ENCODE data around the gene CD4. TPM values are rescaled to one million over a fixed set of nuclear protein-coding genes. Genes with fewer than 3 reads are reported as not detected.
A peak's percentile ranks its signal among the peaks of the same experiment; 100 is the strongest.

The CD4 gene
- total RNA-seq, 2 donors from 2014 or later: 1.6 to 8.6 TPM

- peaks cover 11% of the 10 kb centered on the region for H3K4me1 ChIP-seq (replicated peaks)
- intact Hi-C loops (cut with DNase I): loop anchor here (1.0 to 5.0 kb wide), 3 partner anchors 13 to 74 kb away; partner anchors contain the start of genes P3H3 and PTMS
- H3K27ac ChIP-seq: peak within 1 kb of the TSS; percentile 96 to 99
- peak; percentile 97 for TF ChIP-seq POLR2AphosphoS5 (IDR thresholded peaks at IDR 0.05)
- TF ChIP-seq CTCF (IDR thresholded peaks at IDR 0.05): peak in 3 of 4 experiments; percentile 97 to 100 (median 99)
- peak; percentile 99 for TF ChIP-seq POLR2A (IDR thresholded peaks at IDR 0.05)
- no peaks in the 10 kb centered on the region for H3K27me3 ChIP-seq (replicated peaks; ENCODE audit: insufficient read depth)
- peaks cover 14 to 22% of the 10 kb centered on the region in 2 donors for H3K36me3 ChIP-seq
- under 1% methylated on average over 62 of the region's 62 CpGs for WGBS
- H3K4me3 ChIP-seq: peak within 1 kb of the TSS; percentile 79 to 89
- peak; percentile 99 for DNase-seq (ENCODE audit: low spot score)
- H3K9me3 ChIP-seq: no peaks in the 10 kb centered on the region
These were observed 36.2 kb upstream of the CD4 start, which contains the start of gene MLF2 for GRCh38 chr12:6752921-6753771. Gene MLF2 (minus strand): TSS chr12:6753141. CDS start chr12:6752334, 807 bp downstream.

GRCh38 chr12:6753772-6754356 is 35.5 kb upstream of the CD4 start:
- H3K36me3 ChIP-seq: peaks cover 11 to 18% of the 10 kb centered on the region in 2 donors
- WGBS: 0% methylated on average over 7 of the region's 7 CpGs
- peak overlapping the region; percentile 96 to 99 for H3K27ac ChIP-seq
- DNase-seq (ENCODE audit: low spot score): no peak
- H3K4me1 ChIP-seq (replicated peaks): peaks cover 11% of the 10 kb centered on the region
- intact Hi-C loops (cut with DNase I): loop anchor here (1.0 to 5.0 kb wide), 3 partner anchors 12 to 73 kb away; partner anchors contain the start of genes P3H3 and PTMS
- TF ChIP-seq POLR2A (IDR thresholded peaks at IDR 0.05): no peak
- TF ChIP-seq POLR2AphosphoS5 (IDR thresholded peaks at IDR 0.05): no peak
- peak in 1 of 4 experiments; percentile 98 for TF ChIP-seq CTCF (IDR thresholded peaks at IDR 0.05)
- no peaks in the 10 kb centered on the region for H3K27me3 ChIP-seq (replicated peaks; ENCODE audit: insufficient read depth)
- H3K9me3 ChIP-seq: no peaks in the 10 kb centered on the region
- H3K4me3 ChIP-seq: no peak overlapping the region

DNA sequence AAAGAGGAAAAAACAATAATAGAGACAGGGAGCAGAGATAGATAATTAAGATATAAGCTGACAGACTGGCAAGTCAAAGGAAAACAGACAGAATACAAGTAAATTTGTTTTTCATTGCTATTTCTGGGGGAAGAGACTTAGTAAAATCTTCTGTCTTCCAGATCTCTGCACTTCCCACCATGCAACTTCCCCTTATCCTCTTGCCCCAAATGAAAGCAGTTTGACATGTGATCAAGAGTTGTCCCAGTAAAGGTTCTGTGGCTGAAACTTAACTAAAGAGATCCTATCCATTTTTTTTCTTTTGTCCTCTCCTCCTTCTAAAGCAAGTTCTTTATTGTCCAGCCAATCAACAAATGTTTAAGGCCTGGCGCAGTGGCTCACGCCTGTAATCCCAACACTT is 34.9 kb upstream of the CD4 start:
- TF ChIP-seq POLR2A (IDR thresholded peaks at IDR 0.05) (no peak), CTCF (IDR thresholded peaks at IDR 0.05) (no peak), POLR2AphosphoS5 (IDR thresholded peaks at IDR 0.05) (no peak)
- Histone ChIP-seq H3K9me3 (no peaks in the 10 kb centered on the region), H3K36me3 (peaks cover 8 to 14% of the 10 kb centered on the region in 2 donors), H3K4me1 (replicated peaks) (peaks cover 11% of the 10 kb centered on the region), H3K27ac (peak overlapping the region; percentile 96 to 99), H3K27me3 (replicated peaks; ENCODE audit: insufficient read depth) (no peaks in the 10 kb centered on the region), H3K4me3 (no peak overlapping the region)
- intact Hi-C loops (cut with DNase I): loop anchor here (5.0 kb wide), 1 partner anchor 73 kb away; the partner anchor contains the start of gene P3H3
- no peak for DNase-seq (ENCODE audit: low spot score)
- WGBS: 88% methylated on average over 2 of the region's 2 CpGs

DNA sequence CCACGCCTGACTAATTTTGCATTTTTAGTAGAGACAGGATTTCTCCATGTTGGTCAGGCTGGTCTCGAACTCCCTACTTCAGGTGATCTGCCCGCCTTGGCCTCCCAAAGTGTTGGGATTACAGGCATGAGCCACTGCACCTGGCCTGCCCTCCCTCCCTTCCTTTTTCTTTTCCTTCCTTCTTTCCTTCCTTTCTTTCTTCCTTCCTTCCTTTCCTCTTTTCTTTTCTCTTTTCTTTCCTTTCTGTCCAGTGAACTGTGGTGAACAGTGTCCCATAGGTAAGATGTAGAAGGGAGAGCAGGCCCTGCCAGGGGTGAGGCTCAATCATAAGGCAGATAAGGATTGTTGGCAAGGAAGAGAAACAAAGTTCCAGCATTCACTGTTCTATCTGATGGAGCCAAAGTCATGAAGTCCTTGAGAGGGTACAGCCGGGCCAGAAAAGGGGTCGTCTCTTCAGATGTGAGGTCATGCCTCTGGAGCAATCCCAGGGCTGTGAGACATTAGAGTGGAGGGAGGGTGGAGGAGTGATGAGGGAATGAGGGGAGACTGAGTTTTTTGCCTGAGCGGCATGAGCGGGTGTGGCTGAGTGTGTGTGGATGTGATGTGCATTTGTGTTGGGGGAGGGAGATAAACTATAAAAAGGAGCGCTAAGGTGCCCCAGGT is 32.2 kb upstream of the CD4 start:
- WGBS: 75% methylated on average over 8 of the region's 8 CpGs
- no peak for DNase-seq (ENCODE audit: low spot score)
- intact Hi-C loops (cut with DNase I): no loop called here
- H3K4me3 ChIP-seq: no peak overlapping the region
- no peaks in the 10 kb centered on the region for H3K9me3 ChIP-seq
- TF ChIP-seq POLR2AphosphoS5 (IDR thresholded peaks at IDR 0.05): no peak
- no peak overlapping the region for H3K27ac ChIP-seq
- H3K4me1 ChIP-seq (replicated peaks): peaks cover 11% of the 10 kb centered on the region
- H3K36me3 ChIP-seq: no peaks in the 10 kb centered on the region
- H3K27me3 ChIP-seq (replicated peaks; ENCODE audit: insufficient read depth): no peaks in the 10 kb centered on the region
